Liver (tissue), 3 donors: ENCODE data around the gene SIN3B.

Experiments
- EGR1 ChIP-seq, 2 donors: IDR thresholded peaks; 2 replicates each; pipeline ENCODE4 v1.6.1; 2016 to 2018; ENCODE audit warnings: antibody characterized with exemption in 2 of 2, low read depth in 2 of 2
- FOXA2 ChIP-seq: IDR thresholded peaks from 2 replicates; pipeline ENCODE4 v1.6.1; 2016; ENCODE audit warnings: antibody characterized with exemption
- REST ChIP-seq: IDR thresholded peaks from 2 replicates; pipeline ENCODE4 v1.6.1; 2016; ENCODE audit warnings: antibody characterized with exemption, mild to moderate bottlenecking
- SP1 ChIP-seq: IDR thresholded peaks from 2 replicates; pipeline ENCODE4 v1.6.1; 2018; ENCODE audit warnings: antibody characterized with exemption, mild to moderate bottlenecking
- TAF1 ChIP-seq: conservative IDR thresholded peaks from 2 replicates; pipeline ENCODE4 v1.6.1; 2016; ENCODE audit warnings: antibody characterized with exemption, mild to moderate bottlenecking
- ZBTB33 ChIP-seq: IDR thresholded peaks from 2 replicates; pipeline ENCODE4 v1.6.1; 2016; ENCODE audit warnings: antibody characterized with exemption
- TF ChIP-seq, protein P1 (sequence below): fragments of 150-350 bp; IDR thresholded peaks from 2 replicates; pipeline ENCODE4 v1.5.1; 2017; ENCODE audit warnings: improper control_type of control experiment, low read depth, low read length; ENCODE audit not compliant: missing input control
- donor health status: healthy.
- donor health status: healthy.

GRCh38 chr19:16922949-16923348, 93.8 kb downstream of the SIN3B start:
- TF ChIP-seq REST (no peak), TAF1 (no peak), EGR1 (IDR thresholded peaks at IDR 0.05; ENCODE audit: low read depth in 2 of 2) (no peak), ZBTB33 (no peak), FOXA2 (no peak), SP1 (no peak)
- TF ChIP-seq, protein P1, sequence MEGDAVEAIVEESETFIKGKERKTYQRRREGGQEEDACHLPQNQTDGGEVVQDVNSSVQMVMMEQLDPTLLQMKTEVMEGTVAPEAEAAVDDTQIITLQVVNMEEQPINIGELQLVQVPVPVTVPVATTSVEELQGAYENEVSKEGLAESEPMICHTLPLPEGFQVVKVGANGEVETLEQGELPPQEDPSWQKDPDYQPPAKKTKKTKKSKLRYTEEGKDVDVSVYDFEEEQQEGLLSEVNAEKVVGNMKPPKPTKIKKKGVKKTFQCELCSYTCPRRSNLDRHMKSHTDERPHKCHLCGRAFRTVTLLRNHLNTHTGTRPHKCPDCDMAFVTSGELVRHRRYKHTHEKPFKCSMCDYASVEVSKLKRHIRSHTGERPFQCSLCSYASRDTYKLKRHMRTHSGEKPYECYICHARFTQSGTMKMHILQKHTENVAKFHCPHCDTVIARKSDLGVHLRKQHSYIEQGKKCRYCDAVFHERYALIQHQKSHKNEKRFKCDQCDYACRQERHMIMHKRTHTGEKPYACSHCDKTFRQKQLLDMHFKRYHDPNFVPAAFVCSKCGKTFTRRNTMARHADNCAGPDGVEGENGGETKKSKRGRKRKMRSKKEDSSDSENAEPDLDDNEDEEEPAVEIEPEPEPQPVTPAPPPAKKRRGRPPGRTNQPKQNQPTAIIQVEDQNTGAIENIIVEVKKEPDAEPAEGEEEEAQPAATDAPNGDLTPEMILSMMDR: no peak
